Activated T-cell treated with anti-CD3 and anti-CD28 coated beads for 48 hours (primary cell): Measurements from ENCODE around the gene TMEM156.
"Not testable (repeated sequence)": the region's sequence is repeated elsewhere in the genome, so short reads cannot be mapped to it uniquely, and the experiment has no call there.

ENCODE experiments used
- DNase-seq: peaks from one replicate; pipeline ENCODE4 v3.0.0-alpha.2; 2020; ENCODE audit warnings: low read depth

Gene TMEM156

DNA sequence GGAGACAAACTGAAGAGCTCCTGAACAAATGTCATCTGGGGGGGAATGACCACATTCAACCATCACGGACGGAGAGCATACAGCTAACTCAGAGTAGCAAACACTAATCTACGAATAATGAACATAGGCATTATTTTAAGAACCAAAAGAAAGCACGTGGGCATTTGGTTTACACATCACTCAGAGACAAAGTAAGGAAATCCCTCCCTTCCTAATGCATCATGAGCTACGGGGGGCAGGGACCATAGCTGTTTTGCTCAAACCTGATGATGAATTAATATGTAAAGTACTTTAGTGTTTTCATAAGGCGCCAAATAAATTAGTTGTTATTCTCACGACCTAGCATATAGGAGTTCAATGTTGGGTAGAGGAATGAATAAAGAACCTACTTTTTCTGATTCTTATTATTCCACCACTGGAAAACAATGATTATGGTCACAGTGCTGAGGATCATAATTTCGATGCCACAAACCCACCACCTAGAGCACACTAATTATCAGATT, 11.7 kb upstream of the TMEM156 start:
- no peak for DNase-seq

- DNase-seq = no peak
Observed at GRCh38 chr4:39043058-39043860, 11.1 kb upstream of the TMEM156 start.

GRCh38 chr4:39042366-39042765, 10.2 kb upstream of the TMEM156 start:
- no peak for DNase-seq

DNA sequence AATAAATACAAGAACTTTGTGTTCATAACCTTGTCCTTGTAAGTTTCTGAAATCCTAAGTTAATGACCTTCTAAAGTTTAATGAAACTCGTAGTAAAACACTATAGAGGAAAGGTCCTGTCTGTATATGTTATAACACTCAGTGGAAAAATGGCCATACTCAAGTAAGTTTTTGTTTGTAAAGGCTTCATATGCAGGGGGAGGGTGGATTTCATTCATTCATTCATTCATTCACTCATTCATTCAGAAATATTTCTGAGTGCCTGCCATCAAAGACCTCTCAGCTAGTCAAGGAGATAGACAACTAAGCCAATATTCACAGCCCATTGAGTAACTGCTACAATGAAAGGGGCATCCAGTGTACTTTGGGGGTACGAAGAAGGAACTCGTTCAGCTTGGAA, 6.9 kb upstream of the TMEM156 start:
- DNase-seq = no peak

- DNase-seq = no peak
Observed at GRCh38 chr4:39037941-39038340, 5.7 kb upstream of the TMEM156 start.

GRCh38 chr4:39037491-39037825, 5.2 kb upstream of the TMEM156 start:
- DNase-seq = no peak

DNA sequence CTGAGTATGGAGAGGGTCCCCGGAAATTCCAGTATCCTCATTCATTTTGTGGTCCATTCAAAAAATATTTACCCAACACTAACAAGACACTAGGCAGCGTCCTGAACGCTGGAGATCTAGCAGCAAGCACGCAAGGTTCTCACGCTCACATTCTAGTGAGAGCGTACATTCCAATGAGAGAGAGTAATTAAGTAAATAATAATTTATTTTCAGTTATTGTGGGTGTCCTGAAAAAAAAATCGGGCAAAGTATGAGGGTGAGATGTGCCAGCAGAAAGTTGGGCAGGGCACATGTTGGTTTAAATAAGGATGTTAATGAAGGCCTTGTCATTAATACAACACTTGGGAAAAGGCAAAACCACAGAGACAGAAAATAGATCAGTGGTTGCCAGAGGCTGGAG, 4.0 kb upstream of the TMEM156 start:
- no peak for DNase-seq

DNA sequence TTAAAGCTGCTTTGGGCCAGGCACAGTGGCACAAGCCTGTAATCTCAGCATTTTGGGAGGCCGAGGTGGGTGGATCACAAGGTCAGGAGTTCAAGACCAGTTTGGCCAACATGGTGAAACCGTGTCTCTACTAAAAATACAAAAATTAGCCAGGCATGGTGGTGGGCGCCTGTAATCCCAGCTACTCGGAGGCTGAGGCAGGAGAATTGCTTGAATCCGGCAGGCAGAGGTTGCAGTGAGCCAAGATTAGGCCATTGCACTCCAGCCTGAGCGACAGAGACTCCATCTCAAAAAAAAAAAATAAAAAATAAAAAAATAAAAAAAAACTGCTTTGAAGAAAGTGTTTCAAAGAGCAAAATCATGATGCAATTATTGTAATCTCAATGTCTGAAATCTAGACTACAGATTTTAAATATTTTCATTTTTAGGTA, 604 bp downstream of the TMEM156 start:
- DNase-seq = not testable (repeated sequence)

GRCh38 chr4:39030725-39031124, 1.5 kb downstream of the TMEM156 start:
- DNase-seq = no peak

- DNase-seq = no peak
Observed at GRCh38 chr4:39029752-39030694, 2.2 kb downstream of the TMEM156 start.

GRCh38 chr4:39026096-39026495, 6.1 kb downstream of the TMEM156 start:
- no peak for DNase-seq

- DNase-seq = no peak
Observed at GRCh38 chr4:39025552-39026085, 6.6 kb downstream of the TMEM156 start.

- no peak for DNase-seq
Observed at GRCh38 chr4:39024311-39024865, 7.8 kb downstream of the TMEM156 start.

GRCh38 chr4:39023059-39023458, 9.2 kb downstream of the TMEM156 start:
- DNase-seq = no peak

DNA sequence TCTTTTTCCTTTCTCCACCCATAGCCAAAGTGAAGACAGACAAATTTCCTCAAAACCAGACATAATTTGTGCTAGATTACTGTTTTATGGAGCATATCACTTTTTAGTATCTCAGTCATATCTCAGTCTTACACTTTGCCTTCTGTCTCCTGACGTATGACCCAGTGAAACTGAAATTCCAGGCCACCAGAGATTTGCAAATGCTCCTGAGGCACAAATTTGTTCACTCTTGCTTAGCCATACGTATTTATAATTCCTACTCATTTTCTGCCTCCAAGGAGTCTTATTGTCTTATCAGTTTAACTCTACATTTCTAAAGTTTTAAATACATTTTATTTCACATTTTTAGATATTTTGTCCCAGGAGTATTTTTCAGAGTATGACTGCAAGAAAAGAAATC, 10.0 kb downstream of the TMEM156 start:
- DNase-seq = no peak

DNA sequence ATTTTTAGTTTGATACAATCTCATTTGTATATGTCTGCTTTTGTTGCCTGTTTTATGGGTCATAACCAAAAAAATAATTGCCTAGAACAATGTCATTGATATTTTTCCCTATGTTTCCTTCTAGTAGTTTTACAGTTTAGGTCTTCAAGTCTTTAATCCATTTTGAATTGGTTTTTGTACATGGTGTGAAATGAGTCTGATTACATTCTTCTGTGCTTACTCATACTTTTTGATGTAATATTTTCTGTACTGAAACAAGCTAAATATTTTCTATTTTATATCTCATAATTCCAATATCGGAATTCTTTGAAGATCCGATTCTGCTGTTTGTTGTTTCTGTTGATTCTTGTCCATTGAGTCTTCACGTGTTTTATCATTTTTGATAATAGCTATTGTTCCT, 10.6 kb downstream of the TMEM156 start:
- DNase-seq = no peak

DNA sequence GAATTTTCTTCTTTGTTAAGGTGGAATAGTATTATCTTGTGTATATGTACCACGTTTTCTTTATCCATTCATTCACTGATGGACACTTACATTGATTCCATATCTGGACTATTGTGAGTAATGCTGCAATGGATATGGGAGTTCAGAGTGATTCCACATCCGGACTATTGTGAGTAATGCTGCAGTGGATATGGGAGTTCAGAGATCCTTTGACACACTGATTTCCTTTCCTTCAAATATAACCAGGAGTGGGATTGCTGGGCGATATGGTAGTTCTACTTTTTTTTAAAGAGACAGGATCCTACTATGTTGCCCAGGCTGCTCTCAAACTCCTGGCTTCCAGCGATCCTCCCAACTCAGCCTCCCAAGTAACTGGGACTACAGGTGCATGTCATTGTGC, 12.1 kb downstream of the TMEM156 start:
- DNase-seq = no peak

- no peak for DNase-seq
Observed at GRCh38 chr4:39014028-39014427, 18.2 kb downstream of the TMEM156 start.

DNA sequence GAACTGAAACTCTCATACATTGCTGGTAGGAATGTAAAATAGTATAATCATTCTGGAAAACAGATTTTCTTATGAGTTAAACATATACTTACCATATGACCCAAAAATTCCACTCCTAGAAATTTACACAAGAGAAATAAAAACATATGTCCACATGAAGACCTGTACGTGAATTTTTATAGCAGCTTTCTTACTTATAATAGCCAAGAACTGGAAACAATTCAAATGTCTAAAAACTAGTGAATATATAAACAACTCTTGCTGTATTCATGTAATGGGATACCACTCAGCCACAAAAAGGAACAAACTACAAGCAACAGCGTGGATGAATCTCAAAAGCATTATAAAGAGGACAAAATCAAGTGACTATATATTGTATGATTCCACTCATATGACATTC, 27.5 kb downstream of the TMEM156 start:
- no peak for DNase-seq

GRCh38 chr4:39002058-39002457, 30.2 kb downstream of the TMEM156 start:
- not testable (repeated sequence) for DNase-seq

DNA sequence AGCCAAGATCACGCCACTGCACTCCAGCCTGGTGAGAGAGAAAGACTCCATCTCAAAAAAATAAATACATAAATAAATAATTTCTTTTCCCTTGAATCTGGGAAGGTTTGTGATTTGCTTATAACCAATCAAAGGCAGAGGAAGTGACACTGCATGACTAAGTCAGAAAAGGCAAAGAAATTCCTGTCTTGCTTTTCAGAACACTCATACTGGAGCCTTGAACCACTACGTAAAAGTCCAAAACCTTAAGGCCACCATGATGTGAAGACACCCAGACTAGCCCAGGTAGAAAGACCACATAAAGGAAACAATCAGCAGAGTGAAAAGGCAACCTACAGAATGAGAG, 36.6 kb downstream of the TMEM156 start:
- DNase-seq = no peak

GRCh38 chr4:38994135-38994534, 38.1 kb downstream of the TMEM156 start:
- no peak for DNase-seq

DNA sequence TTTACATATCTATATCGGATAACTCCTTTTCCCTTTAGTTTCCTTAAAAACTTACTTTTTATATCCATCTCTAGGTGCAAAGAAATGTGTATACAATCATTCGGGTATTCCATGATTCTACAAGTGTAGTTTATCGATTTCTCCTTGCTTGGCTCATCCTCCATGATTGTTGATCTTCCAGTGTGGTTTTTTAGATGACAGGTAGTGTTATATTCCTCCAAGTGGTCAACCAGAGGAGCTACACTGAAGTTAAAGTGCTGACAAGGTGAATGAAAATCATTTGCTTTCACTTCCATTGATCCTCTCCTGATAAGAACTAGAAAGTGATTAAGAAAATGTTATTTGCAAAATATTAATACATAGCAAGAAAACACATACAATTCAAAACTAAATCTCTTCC, 38.5 kb downstream of the TMEM156 start:
- no peak for DNase-seq
